ENCODE measurements around the gene SAMD8.

GRCh38 chr10:75108684-75109458 is 2.6 kb upstream of the SAMD8 start:
- no peak for TF ChIP-seq EZH2 (IDR thresholded peaks at IDR 0.05; ENCODE audit: borderline replicate concordance, low read length)
- peak; percentile 48 to 73 for TF ChIP-seq CTCF (conservative IDR thresholded peaks at IDR 0.05 in 1 of 2, IDR thresholded peaks at IDR 0.05 in 1 of 2; ENCODE audit: extremely low read depth in 1 of 2, insufficient read depth in 1 of 2, low read depth in 1 of 2, low read length in 2 of 2)

Data from mammary epithelial cell (primary cell).